ENCODE data around the gene IL17D. TPM values are rescaled to one million over a fixed set of nuclear protein-coding genes. Genes with fewer than 3 reads are reported as not detected.
"Not testable (repeated sequence)": the region's sequence is repeated elsewhere in the genome, so short reads cannot be mapped to it uniquely, and the experiment has no call there.

Gene IL17D
- total RNA-seq, 1 experiment from 2014 or later = 4.3 TPM

- no peak overlapping the region for H3K4me3 ChIP-seq
- no peaks in the 10 kb centered on the region for H3K36me3 ChIP-seq
- no peak overlapping the region for H3K27ac ChIP-seq
- no peak for DNase-seq (ENCODE audit: low read depth in 1 of 2, low spot score in 2 of 2)
- no peaks in the 10 kb centered on the region for H3K27me3 ChIP-seq (replicated peaks)
- H3K4me1 ChIP-seq (replicated peaks) = peaks cover 12% of the 10 kb centered on the region
- no peaks in the 10 kb centered on the region for H3K9me3 ChIP-seq (replicated peaks)
Measured at GRCh38 chr13:20718958-20719566, 15.6 kb downstream of the IL17D start.

- Histone ChIP-seq H3K4me1 (replicated peaks) (peaks cover 5% of the 10 kb centered on the region), H3K27me3 (replicated peaks) (no peaks in the 10 kb centered on the region), H3K36me3 (no peaks in the 10 kb centered on the region), H3K9me3 (replicated peaks) (no peaks in the 10 kb centered on the region), H3K27ac (no peak overlapping the region), H3K4me3 (no peak overlapping the region)
- no peak for DNase-seq (ENCODE audit: low read depth in 1 of 2, low spot score in 2 of 2)
Measured at GRCh38 chr13:20719783-20720182, 16.3 kb downstream of the IL17D start.

- H3K9me3 ChIP-seq (replicated peaks) = no peaks in the 10 kb centered on the region
- no peaks in the 10 kb centered on the region for H3K36me3 ChIP-seq
- no peaks in the 10 kb centered on the region for H3K27me3 ChIP-seq (replicated peaks)
- H3K4me1 ChIP-seq (replicated peaks) = no peaks in the 10 kb centered on the region
- no peak overlapping the region for H3K27ac ChIP-seq
- H3K4me3 ChIP-seq = no peak overlapping the region
- DNase-seq (ENCODE audit: low read depth in 1 of 2, low spot score in 2 of 2) = no peak
Measured at GRCh38 chr13:20720499-20720898, 17.0 kb downstream of the IL17D start.

GRCh38 chr13:20721058-20721453 lies 17.6 kb downstream of the IL17D start:
- Histone ChIP-seq H3K4me3 (no peak overlapping the region), H3K27ac (no peak overlapping the region), H3K36me3 (no peaks in the 10 kb centered on the region), H3K4me1 (replicated peaks) (no peaks in the 10 kb centered on the region), H3K27me3 (replicated peaks) (no peaks in the 10 kb centered on the region), H3K9me3 (replicated peaks) (no peaks in the 10 kb centered on the region)
- no peak for DNase-seq (ENCODE audit: low read depth in 1 of 2, low spot score in 2 of 2)

GRCh38 chr13:20721454-20722357 lies 18.2 kb downstream of the IL17D start:
- Histone ChIP-seq H3K36me3 (no peaks in the 10 kb centered on the region), H3K9me3 (replicated peaks) (no peaks in the 10 kb centered on the region), H3K27me3 (replicated peaks) (no peaks in the 10 kb centered on the region), H3K4me1 (replicated peaks) (no peaks in the 10 kb centered on the region), H3K27ac (no peak overlapping the region), H3K4me3 (no peak overlapping the region)
- no peak for DNase-seq (ENCODE audit: low read depth in 1 of 2, low spot score in 2 of 2)

GRCh38 chr13:20727856-20728255 lies 24.4 kb downstream of the IL17D start:
- Histone ChIP-seq H3K4me1 (replicated peaks) (no peaks in the 10 kb centered on the region), H3K27me3 (replicated peaks) (no peaks in the 10 kb centered on the region), H3K27ac (no peak overlapping the region), H3K9me3 (replicated peaks) (no peaks in the 10 kb centered on the region), H3K36me3 (no peaks in the 10 kb centered on the region), H3K4me3 (no peak overlapping the region)
- no peak for DNase-seq (ENCODE audit: low read depth in 1 of 2, low spot score in 2 of 2)

- H3K36me3 ChIP-seq = no peaks in the 10 kb centered on the region
- DNase-seq (ENCODE audit: low read depth in 1 of 2, low spot score in 2 of 2) = no peak
- H3K27ac ChIP-seq = no peak overlapping the region
- H3K4me3 ChIP-seq = no peak overlapping the region
- no peaks in the 10 kb centered on the region for H3K9me3 ChIP-seq (replicated peaks)
- no peaks in the 10 kb centered on the region for H3K27me3 ChIP-seq (replicated peaks)
- H3K4me1 ChIP-seq (replicated peaks) = no peaks in the 10 kb centered on the region
Measured at GRCh38 chr13:20728579-20729311, 25.2 kb downstream of the IL17D start.

GRCh38 chr13:20729633-20730585 lies 26.4 kb downstream of the IL17D start:
- no peaks in the 10 kb centered on the region for H3K36me3 ChIP-seq
- H3K4me1 ChIP-seq (replicated peaks) = no peaks in the 10 kb centered on the region
- no peaks in the 10 kb centered on the region for H3K9me3 ChIP-seq (replicated peaks)
- no peaks in the 10 kb centered on the region for H3K27me3 ChIP-seq (replicated peaks)
- no peak overlapping the region for H3K4me3 ChIP-seq
- DNase-seq (ENCODE audit: low read depth in 1 of 2, low spot score in 2 of 2) = no peak
- H3K27ac ChIP-seq = no peak overlapping the region

GRCh38 chr13:20738616-20739015 lies 35.1 kb downstream of the IL17D start:
- no peaks in the 10 kb centered on the region for H3K4me1 ChIP-seq (replicated peaks)
- no peaks in the 10 kb centered on the region for H3K27me3 ChIP-seq (replicated peaks)
- H3K9me3 ChIP-seq (replicated peaks) = no peaks in the 10 kb centered on the region
- no peak overlapping the region for H3K4me3 ChIP-seq
- DNase-seq (ENCODE audit: low read depth in 1 of 2, low spot score in 2 of 2) = no peak
- H3K36me3 ChIP-seq = no peaks in the 10 kb centered on the region
- no peak overlapping the region for H3K27ac ChIP-seq

- no peak for DNase-seq (ENCODE audit: low read depth in 1 of 2, low spot score in 2 of 2)
- H3K27me3 ChIP-seq (replicated peaks) = no peaks in the 10 kb centered on the region
- no peaks in the 10 kb centered on the region for H3K9me3 ChIP-seq (replicated peaks)
Measured at GRCh38 chr13:20740021-20740420, 36.5 kb downstream of the IL17D start.

GRCh38 chr13:20743830-20744404 lies 40.4 kb downstream of the IL17D start:
- H3K4me3 ChIP-seq; DNase-seq (ENCODE audit: low read depth in 1 of 2, low spot score in 2 of 2); H3K9me3 ChIP-seq (replicated peaks); H3K27ac ChIP-seq; H3K36me3 ChIP-seq; H3K27me3 ChIP-seq (replicated peaks); H3K4me1 ChIP-seq (replicated peaks): not testable (repeated sequence)

More at GRCh38 chr13:20740021-20740420, 36.5 kb downstream of the IL17D start:
- Histone ChIP-seq H3K4me3 (no peak overlapping the region), H3K4me1 (replicated peaks) (no peaks in the 10 kb centered on the region), H3K27ac (no peak overlapping the region), H3K36me3 (no peaks in the 10 kb centered on the region)

GRCh38 chr13:20749377-20749776 lies 45.9 kb downstream of the IL17D start:
- Histone ChIP-seq H3K9me3 (replicated peaks) (peaks cover 7% of the 10 kb centered on the region; the same call in 1 of the 2 replicates), H3K4me1 (replicated peaks) (no peaks in the 10 kb centered on the region), H3K4me3 (no peak overlapping the region), H3K27ac (no peak overlapping the region), H3K27me3 (replicated peaks) (no peaks in the 10 kb centered on the region), H3K36me3 (no peaks in the 10 kb centered on the region; the same call in 1 of the 2 replicates)
- DNase-seq (ENCODE audit: low read depth in 1 of 2, low spot score in 2 of 2) = no peak

GRCh38 chr13:20754009-20754408 lies 50.5 kb downstream of the IL17D start:
- H3K4me3 ChIP-seq = no peak overlapping the region
- H3K9me3 ChIP-seq (replicated peaks) = peaks cover 7% of the 10 kb centered on the region; the same call in 1 of the 2 replicates
- no peaks in the 10 kb centered on the region for H3K4me1 ChIP-seq (replicated peaks)
- H3K27me3 ChIP-seq (replicated peaks) = no peaks in the 10 kb centered on the region
- H3K27ac ChIP-seq = no peak overlapping the region
- H3K36me3 ChIP-seq = no peaks in the 10 kb centered on the region; the same call in 1 of the 2 replicates
- DNase-seq (ENCODE audit: low read depth in 1 of 2, low spot score in 2 of 2) = no peak

Measured in SJSA1 (cell line).